Mesangial cell (primary cell): ENCODE results near the gene DHX57. TPM values are rescaled to one million over a fixed set of nuclear protein-coding genes. Genes with fewer than 3 reads are reported as not detected.

ENCODE experiments used
- total RNA-seq: library from RNA; depleted of rRNA; stranded (reverse); fragments of >200 nt; gene quantifications from 2 replicates; pipeline ENCODE4 v1.2.3, GENCODE V29; 2015

DHX57 gene, protein sequence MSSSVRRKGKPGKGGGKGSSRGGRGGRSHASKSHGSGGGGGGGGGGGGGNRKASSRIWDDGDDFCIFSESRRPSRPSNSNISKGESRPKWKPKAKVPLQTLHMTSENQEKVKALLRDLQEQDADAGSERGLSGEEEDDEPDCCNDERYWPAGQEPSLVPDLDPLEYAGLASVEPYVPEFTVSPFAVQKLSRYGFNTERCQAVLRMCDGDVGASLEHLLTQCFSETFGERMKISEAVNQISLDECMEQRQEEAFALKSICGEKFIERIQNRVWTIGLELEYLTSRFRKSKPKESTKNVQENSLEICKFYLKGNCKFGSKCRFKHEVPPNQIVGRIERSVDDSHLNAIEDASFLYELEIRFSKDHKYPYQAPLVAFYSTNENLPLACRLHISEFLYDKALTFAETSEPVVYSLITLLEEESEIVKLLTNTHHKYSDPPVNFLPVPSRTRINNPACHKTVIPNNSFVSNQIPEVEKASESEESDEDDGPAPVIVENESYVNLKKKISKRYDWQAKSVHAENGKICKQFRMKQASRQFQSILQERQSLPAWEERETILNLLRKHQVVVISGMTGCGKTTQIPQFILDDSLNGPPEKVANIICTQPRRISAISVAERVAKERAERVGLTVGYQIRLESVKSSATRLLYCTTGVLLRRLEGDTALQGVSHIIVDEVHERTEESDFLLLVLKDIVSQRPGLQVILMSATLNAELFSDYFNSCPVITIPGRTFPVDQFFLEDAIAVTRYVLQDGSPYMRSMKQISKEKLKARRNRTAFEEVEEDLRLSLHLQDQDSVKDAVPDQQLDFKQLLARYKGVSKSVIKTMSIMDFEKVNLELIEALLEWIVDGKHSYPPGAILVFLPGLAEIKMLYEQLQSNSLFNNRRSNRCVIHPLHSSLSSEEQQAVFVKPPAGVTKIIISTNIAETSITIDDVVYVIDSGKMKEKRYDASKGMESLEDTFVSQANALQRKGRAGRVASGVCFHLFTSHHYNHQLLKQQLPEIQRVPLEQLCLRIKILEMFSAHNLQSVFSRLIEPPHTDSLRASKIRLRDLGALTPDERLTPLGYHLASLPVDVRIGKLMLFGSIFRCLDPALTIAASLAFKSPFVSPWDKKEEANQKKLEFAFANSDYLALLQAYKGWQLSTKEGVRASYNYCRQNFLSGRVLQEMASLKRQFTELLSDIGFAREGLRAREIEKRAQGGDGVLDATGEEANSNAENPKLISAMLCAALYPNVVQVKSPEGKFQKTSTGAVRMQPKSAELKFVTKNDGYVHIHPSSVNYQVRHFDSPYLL (N-terminal part only)
- total RNA-seq: 11.1 and 12.7 TPM in 2 replicates

DNA sequence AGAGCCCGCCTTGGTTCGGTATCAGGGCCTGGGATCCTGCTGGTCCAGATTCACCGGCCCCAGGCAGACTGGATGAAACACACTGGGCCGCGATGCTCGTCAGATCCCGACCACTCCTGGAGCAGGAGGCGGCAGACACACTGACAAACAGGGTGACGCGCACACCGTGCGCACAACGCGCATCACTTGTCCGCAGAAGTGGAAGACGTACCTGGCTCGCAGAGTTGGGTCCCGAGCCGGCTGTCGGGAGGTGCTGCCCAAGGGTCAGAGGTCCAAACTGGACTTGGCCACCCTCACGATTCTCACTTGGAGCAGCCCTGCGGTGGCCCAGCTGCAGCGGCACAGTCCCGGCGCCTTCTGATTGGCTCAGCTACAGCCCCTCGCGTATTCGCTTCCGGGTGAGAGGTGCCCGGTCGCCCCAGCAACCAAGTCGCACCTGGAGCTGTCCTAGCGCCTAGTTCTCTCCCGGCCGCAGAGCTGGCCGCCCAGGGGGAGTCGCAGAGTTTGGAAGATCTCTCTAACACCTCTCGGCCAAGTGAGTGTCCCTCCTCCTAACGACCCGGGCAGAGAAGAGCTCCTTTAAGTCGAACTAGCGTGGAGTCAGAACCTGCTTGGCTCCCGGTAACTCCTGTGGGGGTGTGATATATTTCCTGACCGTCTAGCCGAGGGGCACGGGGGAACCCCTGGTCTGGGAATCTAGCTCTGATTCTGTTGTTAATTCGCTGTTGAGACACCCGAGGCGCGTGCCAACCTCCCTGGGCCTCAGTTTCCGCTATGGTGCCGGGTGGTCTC lies at the start of gene DHX57, which contains the start of gene MORN2:
Gene DHX57 (minus strand): TSS at position 359 of the 792 bp plus-strand sequence. CDS start 7,529 bp downstream, outside the sequence.
Gene MORN2 (plus strand): TSS at position 401 of the 792 bp plus-strand sequence.

DNA sequence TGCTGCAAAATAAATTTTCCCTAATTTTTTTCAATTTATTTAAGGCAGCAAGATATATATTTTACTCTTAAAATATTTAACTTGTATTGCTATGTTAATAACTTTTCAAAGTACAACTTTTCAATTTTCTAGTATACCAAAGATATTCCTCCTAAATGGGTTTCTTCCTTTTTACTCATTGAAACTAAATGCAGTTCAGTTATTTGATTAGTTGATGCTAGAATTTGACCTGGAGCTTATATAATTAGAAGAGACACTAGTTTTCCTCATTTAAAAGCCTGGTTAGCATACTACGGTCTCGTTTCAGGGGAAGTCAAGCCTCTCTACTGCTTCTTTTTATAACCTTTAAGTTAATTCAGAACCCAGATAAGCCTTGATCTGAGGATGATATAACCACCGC lies 13.8 kb upstream of the DHX57 start, which contains the start of gene ARHGEF33:
Gene ARHGEF33 (plus strand): TSS at position 301 of the 400 bp plus-strand sequence. CDS start 29,573 bp downstream, outside the sequence.

DNA sequence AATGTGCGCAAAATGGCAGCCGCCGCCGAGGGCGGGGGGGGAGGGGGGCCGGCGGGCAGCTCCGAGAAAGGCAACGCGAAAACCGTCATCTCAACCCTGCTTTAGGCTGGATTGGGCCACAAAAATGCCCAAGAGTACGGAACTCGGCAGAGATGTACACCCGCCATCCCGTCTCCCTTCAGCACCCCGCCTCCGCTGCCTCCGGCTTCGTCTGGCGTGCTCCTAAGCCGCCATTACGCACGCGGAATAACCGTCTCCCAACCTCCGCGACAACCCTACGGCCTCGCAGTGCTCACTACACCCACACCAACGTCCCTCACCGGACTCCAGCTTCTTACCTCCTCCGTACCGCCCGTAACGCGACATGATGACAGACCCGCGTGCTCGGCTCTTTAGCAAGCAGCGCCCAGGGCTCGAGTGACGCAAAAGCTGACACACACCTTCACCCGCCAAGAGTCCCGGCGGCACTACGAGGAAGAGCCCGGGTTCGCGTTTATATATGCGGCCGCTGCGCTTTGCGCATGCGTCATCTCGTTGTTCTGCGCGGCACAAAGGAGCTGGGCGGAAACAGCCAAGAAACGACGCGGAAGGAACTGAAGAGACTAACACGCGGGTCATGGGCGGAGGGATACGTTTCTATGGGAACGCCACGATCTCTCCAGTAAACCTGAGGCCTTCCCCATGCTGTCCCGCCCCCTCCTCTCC lies 124.7 kb downstream of the DHX57 start, which contains the start of gene SRSF7:
Gene SRSF7 (minus strand): TSS at position 471 of the 705 bp plus-strand sequence. CDS start 105 bp downstream, at position 366.

Other genes starting within 250 kb of the DHX57 start
- 4.2 and 8.1 TPM in 2 replicates for gene GALM, start 209.8 kb downstream of the DHX57 start, total RNA-seq
- gene SRSF7, start 124.6 kb downstream of the DHX57 start, total RNA-seq: 39.8 and 102 TPM in 2 replicates
- gene GEMIN6, start 97.7 kb downstream of the DHX57 start, total RNA-seq: 6.1 and 6.5 TPM in 2 replicates
- 8.1 and 11.2 TPM in 2 replicates for gene MORN2, start within 50 bp of the DHX57 start, total RNA-seq
- gene ARHGEF33, start 13.9 kb upstream of the DHX57 start, total RNA-seq: under 0.01 TPM in 1 of 2 replicates, not detected in the other
- gene SOS1, start 245.1 kb upstream of the DHX57 start, total RNA-seq: 6.3 and 6.4 TPM in 2 replicates